Suprapubic skin (tissue), 4 donors: ENCODE results near the gene SLC39A2.

ENCODE experiments used
- CTCF ChIP-seq, 2 donors: fragments of 200-600 bp in 1 of 2; fragments of 450-650 bp in 1 of 2; sonication (generic) in 1 of 2; IDR thresholded peaks; one replicate each; pipeline ENCODE4 v1.5.1; 2016 to 2019; ENCODE audit warnings: antibody characterized with exemption in 2 of 2, mild to moderate bottlenecking in 1 of 2, moderate library complexity in 1 of 2
- POLR2A ChIP-seq, 2 donors: fragments of 450-650 bp; IDR thresholded peaks; one replicate each; pipeline ENCODE4 v1.6.1; 2017; ENCODE audit warnings: antibody characterized with exemption in 2 of 2, mild to moderate bottlenecking in 2 of 2, moderate library complexity in 2 of 2
- POLR2AphosphoS5 ChIP-seq, 3 donors: sonication (generic); formaldehyde crosslinking; IDR thresholded peaks; one replicate each; pipeline ENCODE4 v1.6.1; 2017; ENCODE audit warnings: antibody characterized with exemption in 3 of 3

DNA sequence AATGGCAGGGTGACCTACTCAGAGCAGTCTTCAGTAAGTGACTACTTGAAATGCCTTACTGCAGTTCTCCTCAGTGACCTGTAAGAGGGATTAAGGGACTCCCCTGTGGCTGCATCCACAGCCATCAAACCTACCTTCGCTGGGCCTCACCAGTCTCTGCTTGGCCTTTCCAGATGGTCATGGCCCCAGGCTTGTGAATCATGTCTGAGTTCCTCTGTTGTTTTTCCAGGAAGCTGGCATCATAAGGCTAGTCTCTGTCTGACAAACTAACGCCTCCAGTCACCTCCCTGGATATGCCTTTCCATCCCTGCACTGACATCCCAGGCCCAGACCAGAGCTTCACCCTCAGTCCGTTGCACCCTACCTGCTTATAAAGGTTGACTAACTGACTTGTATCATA, 29.8 kb upstream of the SLC39A2 start:
- TF ChIP-seq CTCF (IDR thresholded peaks at IDR 0.05), result no peak
- TF ChIP-seq POLR2AphosphoS5 (IDR thresholded peaks at IDR 0.05), result no peak
- TF ChIP-seq POLR2A (IDR thresholded peaks at IDR 0.05), result no peak
